Airway epithelial cell (primary cell): Measurements from ENCODE around the gene TLCD3B. TPM values are rescaled to one million over a fixed set of nuclear protein-coding genes. Genes with fewer than 3 reads are reported as not detected.

Source experiments
- total RNA-seq: library from RNA; depleted of rRNA; stranded (reverse); fragments of >200 nt; gene quantifications from 2 replicates; pipeline ENCODE4 v1.2.3, GENCODE V29; 2015

Gene TLCD3B
- 0.14 TPM in 1 of 2 replicates, not detected in the other for total RNA-seq

GRCh38 chr16:30030841-30031413 is at the start of gene TLCD3B:
Gene TLCD3B (minus strand): TSS chr16:30031271. CDS start chr16:30030527, 744 bp downstream.

GRCh38 chr16:30075503-30076275 is 44.6 kb upstream of the TLCD3B start, which contains the start of gene PPP4C:
Gene PPP4C (plus strand): TSS chr16:30075994. CDS start chr16:30076378, 384 bp downstream.

GRCh38 chr16:30065102-30065942 is 34.3 kb upstream of the TLCD3B start, which contains the start of gene ALDOA:
Gene ALDOA (plus strand): TSS chr16:30065760. CDS start chr16:30066898, 1,138 bp downstream.

GRCh38 chr16:30022887-30023286 is 8.2 kb downstream of the TLCD3B start, which contains the start of gene C16orf92:
Gene C16orf92 (plus strand): TSS chr16:30023198. CDS start chr16:30023341, 143 bp downstream.

GRCh38 chr16:30010844-30011713 is 20.0 kb downstream of the TLCD3B start, which contains the start of gene DOC2A:
Gene DOC2A (minus strand): TSS chr16:30011027. CDS start chr16:30010222, 805 bp downstream.

GRCh38 chr16:29995911-29996765 is 34.9 kb downstream of the TLCD3B start, which contains the start of gene INO80E:
Gene INO80E (plus strand): TSS chr16:29996241. CDS start chr16:29996311, 70 bp downstream.

GRCh38 chr16:29995324-29995910 is 35.7 kb downstream of the TLCD3B start, which contains the start of gene HIRIP3:
Gene HIRIP3 (minus strand): TSS chr16:29995617. CDS start chr16:29995605, 12 bp downstream.

Other genes with a start within 250 kb of the TLCD3B start
- 51.3 and 68.9 TPM in 2 replicates for gene KIF22, start 240.5 kb downstream of the TLCD3B start, total RNA-seq
- 160 and 240 TPM in 2 replicates for gene MAZ, start 224.7 kb downstream of the TLCD3B start, total RNA-seq
- not detected in 2 replicates for gene PRRT2, start 219.1 kb downstream of the TLCD3B start, total RNA-seq
- 49.9 and 54.9 TPM in 2 replicates for gene PAGR1, start 215.1 kb downstream of the TLCD3B start, total RNA-seq
- gene MVP, start 210.8 kb downstream of the TLCD3B start, total RNA-seq, result 91.0 and 99.4 TPM in 2 replicates
- 56.8 and 68.1 TPM in 2 replicates for gene CDIPT, start 168.0 kb downstream of the TLCD3B start, total RNA-seq
- gene SEZ6L2, start 131.7 kb downstream of the TLCD3B start, total RNA-seq, result 9.9 and 11.2 TPM in 2 replicates
- 5.4 and 9.3 TPM in 2 replicates for gene ASPHD1, start 130.8 kb downstream of the TLCD3B start, total RNA-seq
- gene KCTD13, start 105.0 kb downstream of the TLCD3B start, total RNA-seq, result 9.0 and 11.5 TPM in 2 replicates
- 86.8 and 109 TPM in 2 replicates for gene TMEM219, start 69.2 kb downstream of the TLCD3B start, total RNA-seq
- gene TAOK2, start 57.4 kb downstream of the TLCD3B start, total RNA-seq, result 37.1 and 37.2 TPM in 2 replicates
- gene HIRIP3, start 35.7 kb downstream of the TLCD3B start, total RNA-seq, result 7.5 and 8.9 TPM in 2 replicates
- gene INO80E, start 35.0 kb downstream of the TLCD3B start, total RNA-seq, result 49.0 and 66.1 TPM in 2 replicates
- gene DOC2A, start 20.2 kb downstream of the TLCD3B start, total RNA-seq, result 0.71 TPM in 1 of 2 replicates, not detected in the other
- gene C16orf92, start 8.1 kb downstream of the TLCD3B start, total RNA-seq, result not detected in 2 replicates
- 2,269 and 2,487 TPM in 2 replicates for gene ALDOA, start 34.5 kb upstream of the TLCD3B start, total RNA-seq
- gene PPP4C, start 44.7 kb upstream of the TLCD3B start, total RNA-seq, result 87.6 and 119 TPM in 2 replicates
- 1.2 and 3.3 TPM in 2 replicates for gene TBX6, start 60.7 kb upstream of the TLCD3B start, total RNA-seq
- gene YPEL3, start 64.9 kb upstream of the TLCD3B start, total RNA-seq, result 16.1 and 21.9 TPM in 2 replicates
- 4.4 and 7.9 TPM in 2 replicates for gene GDPD3, start 82.3 kb upstream of the TLCD3B start, total RNA-seq
- gene MAPK3, start 91.9 kb upstream of the TLCD3B start, total RNA-seq, result 62.0 and 62.1 TPM in 2 replicates
- gene CORO1A, start 152.3 kb upstream of the TLCD3B start, total RNA-seq, result 16.2 and 18.6 TPM in 2 replicates
- gene BOLA2B, start 162.4 kb upstream of the TLCD3B start, total RNA-seq, result 254 and 612 TPM in 2 replicates
- gene SLX1A, start 162.6 kb upstream of the TLCD3B start, total RNA-seq, result 38.1 and 64.8 TPM in 2 replicates
- gene SULT1A3, start 168.0 kb upstream of the TLCD3B start, total RNA-seq, result 0.98 and 7.1 TPM in 2 replicates
- 0.21 TPM in 1 of 2 replicates, not detected in the other for gene NPIPB13, start 217.2 kb upstream of the TLCD3B start, total RNA-seq